ENCODE results near the gene ZNRF1.
"Not testable (repeated sequence)": the region's sequence is repeated elsewhere in the genome, so short reads cannot be mapped to it uniquely, and the experiment has no call there.

ZNRF1 gene

GRCh38 chr16:75087375-75087979 is 88.7 kb downstream of the ZNRF1 start:
- H3K4me3 ChIP-seq (ENCODE audit: control insufficient read depth, low read depth, low read length), result no peak overlapping the region
- TF ChIP-seq CTCF (IDR thresholded peaks at IDR 0.05; ENCODE audit: control insufficient read depth, insufficient read depth, low read depth, low read length, missing control alignments), result no peak
- no peak for DNase-seq (ENCODE audit: low read depth)

- DNase-seq (ENCODE audit: low read depth), result no peak
- TF ChIP-seq CTCF (IDR thresholded peaks at IDR 0.05; ENCODE audit: control insufficient read depth, insufficient read depth, low read depth, low read length, missing control alignments), result no peak
- H3K4me3 ChIP-seq (ENCODE audit: control insufficient read depth, low read depth, low read length), result no peak overlapping the region
Measured at GRCh38 chr16:75088216-75088615, 89.4 kb downstream of the ZNRF1 start.

- TF ChIP-seq CTCF (IDR thresholded peaks at IDR 0.05; ENCODE audit: control insufficient read depth, insufficient read depth, low read depth, low read length, missing control alignments), result no peak
- no peak overlapping the region for H3K4me3 ChIP-seq (ENCODE audit: control insufficient read depth, low read depth, low read length)
- DNase-seq (ENCODE audit: low read depth), result no peak
Measured at GRCh38 chr16:75088934-75089333, 90.1 kb downstream of the ZNRF1 start.

- no peak for DNase-seq (ENCODE audit: low read depth)
- no peak for TF ChIP-seq CTCF (IDR thresholded peaks at IDR 0.05; ENCODE audit: control insufficient read depth, insufficient read depth, low read depth, low read length, missing control alignments)
Measured at GRCh38 chr16:75089486-75090202, 90.8 kb downstream of the ZNRF1 start.

GRCh38 chr16:75090899-75091298 is 92.1 kb downstream of the ZNRF1 start:
- H3K4me3 ChIP-seq (ENCODE audit: control insufficient read depth, low read depth, low read length); DNase-seq (ENCODE audit: low read depth): not testable (repeated sequence)

More at GRCh38 chr16:75089486-75090202, 90.8 kb downstream of the ZNRF1 start:
- H3K4me3 ChIP-seq (ENCODE audit: control insufficient read depth, low read depth, low read length), result no peak overlapping the region

- not testable (repeated sequence) for DNase-seq (ENCODE audit: low read depth); H3K4me3 ChIP-seq (ENCODE audit: control insufficient read depth, low read depth, low read length)
Measured at GRCh38 chr16:75091619-75092018, 92.8 kb downstream of the ZNRF1 start.

GRCh38 chr16:75092777-75093176 is 94.0 kb downstream of the ZNRF1 start:
- no peak overlapping the region for H3K4me3 ChIP-seq (ENCODE audit: control insufficient read depth, low read depth, low read length)
- DNase-seq (ENCODE audit: low read depth), result no peak
- TF ChIP-seq CTCF (IDR thresholded peaks at IDR 0.05; ENCODE audit: control insufficient read depth, insufficient read depth, low read depth, low read length, missing control alignments), result no peak

All from AG09309 (cell line).